Liver (tissue), 9 donors: Measurements from ENCODE around the gene LRRN4CL. TPM values are rescaled to one million over a fixed set of nuclear protein-coding genes. Genes with fewer than 3 reads are reported as not detected.

Experiments used
- DNase-seq: peaks from one replicate; pipeline ENCODE4 v3.0.0-alpha.2; 2017; ENCODE audit warnings: low spot score
- H3K27ac ChIP-seq, 2 donors: one replicate each; pipeline ENCODE4 v1.7.0; 2013; ENCODE audit warnings: inconsistent platforms in 2 of 2, low read length in 2 of 2, control low read depth in 1 of 2, low read depth in 1 of 2, mild to moderate bottlenecking in 1 of 2
- H3K27me3 ChIP-seq, 4 donors: one replicate each; pipeline versions ENCODE4 v1.6.1 to v1.7.0; 2013; ENCODE audit warnings: low read length in 3 of 4, inconsistent platforms in 1 of 4, mild to moderate bottlenecking in 1 of 4, moderate library complexity in 1 of 4; ENCODE audit not compliant: control insufficient read depth in 4 of 4, insufficient read depth in 4 of 4
- H3K36me3 ChIP-seq, 4 donors: one replicate each; pipeline versions ENCODE4 v1.6.1 to v1.7.0; 2013; ENCODE audit warnings: low read length in 3 of 4, mild to moderate bottlenecking in 3 of 4, low read depth in 1 of 4, moderate library complexity in 1 of 4; ENCODE audit not compliant: control insufficient read depth in 4 of 4, insufficient read depth in 3 of 4
- H3K4me1 ChIP-seq, 4 donors: one replicate each; pipeline versions ENCODE4 v1.6.1 to v1.7.0; 2013; ENCODE audit warnings: low read length in 3 of 4, mild to moderate bottlenecking in 3 of 4, moderate library complexity in 1 of 4; ENCODE audit not compliant: control insufficient read depth in 4 of 4, insufficient read depth in 4 of 4
- H3K4me3 ChIP-seq, 3 donors: one replicate each; pipeline versions ENCODE4 v1.6.1 to v1.7.0; 2013; ENCODE audit warnings: low read length in 3 of 3, control low read depth in 1 of 3, low read depth in 1 of 3, mild to moderate bottlenecking in 1 of 3
- H3K9ac ChIP-seq, 2 donors: one replicate each; pipeline ENCODE4 v1.7.0; 2013; ENCODE audit warnings: low read length in 2 of 2, mild to moderate bottlenecking in 2 of 2, moderate library complexity in 2 of 2, control low read depth in 1 of 2, low read depth in 1 of 2
- H3K9me3 ChIP-seq, 4 donors: one replicate each; pipeline versions ENCODE4 v1.6.1 to v1.7.0; 2013; ENCODE audit warnings: low read length in 3 of 4; ENCODE audit not compliant: control insufficient read depth in 4 of 4
- ATF3 ChIP-seq: IDR thresholded peaks from 2 replicates; pipeline ENCODE4 v1.6.1; 2016; ENCODE audit warnings: antibody characterized with exemption
- EGR1 ChIP-seq, 2 donors: IDR thresholded peaks; 2 replicates each; pipeline ENCODE4 v1.6.1; 2016 to 2018; ENCODE audit warnings: antibody characterized with exemption in 2 of 2, low read depth in 2 of 2
- FOXA2 ChIP-seq: IDR thresholded peaks from 2 replicates; pipeline ENCODE4 v1.6.1; 2016; ENCODE audit warnings: antibody characterized with exemption
- GABPA ChIP-seq, 2 donors: IDR thresholded peaks in 1 of 2; conservative IDR thresholded peaks in 1 of 2; 2 replicates each; pipeline ENCODE4 v1.6.1; 2016; ENCODE audit warnings: antibody characterized with exemption in 2 of 2, mild to moderate bottlenecking in 1 of 2, moderate library complexity in 1 of 2
- HNF4A ChIP-seq, 2 donors: conservative IDR thresholded peaks; 2 replicates each; pipeline ENCODE4 v1.6.1; 2016; ENCODE audit warnings: antibody characterized with exemption in 2 of 2, mild to moderate bottlenecking in 2 of 2
- HNF4G ChIP-seq: IDR thresholded peaks from 2 replicates; pipeline ENCODE4 v1.6.1; 2016; ENCODE audit warnings: antibody characterized with exemption
- JUND ChIP-seq, 2 donors: IDR thresholded peaks; 2 replicates each; pipeline ENCODE4 v1.6.1; 2016; ENCODE audit warnings: antibody characterized with exemption in 2 of 2
- NR2F2 ChIP-seq: IDR thresholded peaks from 2 replicates; pipeline ENCODE4 v1.6.1; 2016; ENCODE audit warnings: antibody characterized with exemption
- RAD21 ChIP-seq, 2 donors: IDR thresholded peaks; 2 replicates each; pipeline ENCODE4 v1.6.1; 2016; ENCODE audit warnings: antibody characterized with exemption in 2 of 2, mild to moderate bottlenecking in 2 of 2
- RXRA ChIP-seq, 2 donors: IDR thresholded peaks; 2 replicates each; pipeline ENCODE4 v1.6.1; 2017 to 2018; ENCODE audit warnings: antibody characterized with exemption in 2 of 2, mild to moderate bottlenecking in 1 of 2
- SP1 ChIP-seq: IDR thresholded peaks from 2 replicates; pipeline ENCODE4 v1.6.1; 2018; ENCODE audit warnings: antibody characterized with exemption, mild to moderate bottlenecking
- TAF1 ChIP-seq: conservative IDR thresholded peaks from 2 replicates; pipeline ENCODE4 v1.6.1; 2016; ENCODE audit warnings: antibody characterized with exemption, mild to moderate bottlenecking
- YY1 ChIP-seq: IDR thresholded peaks from 2 replicates; pipeline ENCODE4 v1.6.1; 2016; ENCODE audit warnings: antibody characterized with exemption, mild to moderate bottlenecking
- WGBS: extraction: QIAGEN DNeasy Blood & Tissue Kit; methylation state at CpG from one replicate; pipeline ENCODE4 v1.1.7; 2013; 5-methylcytosine and 5-hydroxymethylcytosine counted together
- polyA plus RNA-seq, 2 donors: library from polyadenylated mRNA; stranded (reverse) in 1 of 2; unstranded in 1 of 2; fragments of 200-250 nt in 1 of 2; fragments of >200 nt in 1 of 2; fragmentation: Nextera tagmentation in 1 of 2; extraction: Ambion mirVana in 1 of 2; gene quantifications; one replicate each; pipeline versions ENCODE4 v1.2.1 to v1.2.3, GENCODE V29; 2013 to 2015
- total RNA-seq, 2 donors: library from RNA; depleted of rRNA; stranded (reverse); fragments of >200 nt; gene quantifications; one replicate each; pipeline ENCODE4 v1.2.3, GENCODE V29; 2014
- TF ChIP-seq, protein P1 (sequence below): fragments of 150-350 bp; IDR thresholded peaks from 2 replicates; pipeline ENCODE4 v1.5.1; 2017; ENCODE audit warnings: improper control_type of control experiment, low read depth, low read length; ENCODE audit not compliant: missing input control
- TF ChIP-seq, protein P2 (sequence below): IDR thresholded peaks from 2 replicates; pipeline ENCODE4 v1.6.1; 2016; ENCODE audit warnings: antibody characterized with exemption, mild to moderate bottlenecking
- TF ChIP-seq, protein P3 (sequence below): IDR thresholded peaks from 2 replicates; pipeline ENCODE4 v1.6.1; 2016; ENCODE audit warnings: antibody characterized with exemption
- TF ChIP-seq, protein P4 (sequence below): IDR thresholded peaks from 2 replicates; pipeline ENCODE4 v1.6.1; 2016; ENCODE audit warnings: antibody characterized with exemption
- donor health status: healthy.
- donor health status: healthy.
- donor health status: healthy.
- donor health status: healthy.
- donor health status: healthy.

Gene LRRN4CL
- total and polyA plus RNA-seq, 4 donors: 0.06 to 0.08 TPM; not detected in 2

GRCh38 chr11:62726915-62727164 is 37.5 kb upstream of the LRRN4CL start:
- Histone ChIP-seq H3K27me3 (no peaks in the 10 kb centered on the region), H3K4me1 (peaks cover 2 to 40% (median 25%) of the 10 kb centered on the region in 4 donors), H3K27ac (peak overlapping the region; percentile 97), H3K9me3 (no peaks in the 10 kb centered on the region), H3K4me3 (peak overlapping the region; percentile 78 to 96 (median 87)), H3K36me3 (peaks cover 16 to 21% (median 19%) of the 10 kb centered on the region in 4 donors), H3K9ac (peak overlapping the region; percentile 63 to 86)
- TF ChIP-seq, protein P1, sequence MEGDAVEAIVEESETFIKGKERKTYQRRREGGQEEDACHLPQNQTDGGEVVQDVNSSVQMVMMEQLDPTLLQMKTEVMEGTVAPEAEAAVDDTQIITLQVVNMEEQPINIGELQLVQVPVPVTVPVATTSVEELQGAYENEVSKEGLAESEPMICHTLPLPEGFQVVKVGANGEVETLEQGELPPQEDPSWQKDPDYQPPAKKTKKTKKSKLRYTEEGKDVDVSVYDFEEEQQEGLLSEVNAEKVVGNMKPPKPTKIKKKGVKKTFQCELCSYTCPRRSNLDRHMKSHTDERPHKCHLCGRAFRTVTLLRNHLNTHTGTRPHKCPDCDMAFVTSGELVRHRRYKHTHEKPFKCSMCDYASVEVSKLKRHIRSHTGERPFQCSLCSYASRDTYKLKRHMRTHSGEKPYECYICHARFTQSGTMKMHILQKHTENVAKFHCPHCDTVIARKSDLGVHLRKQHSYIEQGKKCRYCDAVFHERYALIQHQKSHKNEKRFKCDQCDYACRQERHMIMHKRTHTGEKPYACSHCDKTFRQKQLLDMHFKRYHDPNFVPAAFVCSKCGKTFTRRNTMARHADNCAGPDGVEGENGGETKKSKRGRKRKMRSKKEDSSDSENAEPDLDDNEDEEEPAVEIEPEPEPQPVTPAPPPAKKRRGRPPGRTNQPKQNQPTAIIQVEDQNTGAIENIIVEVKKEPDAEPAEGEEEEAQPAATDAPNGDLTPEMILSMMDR: no peak
- TF ChIP-seq, protein P2, sequence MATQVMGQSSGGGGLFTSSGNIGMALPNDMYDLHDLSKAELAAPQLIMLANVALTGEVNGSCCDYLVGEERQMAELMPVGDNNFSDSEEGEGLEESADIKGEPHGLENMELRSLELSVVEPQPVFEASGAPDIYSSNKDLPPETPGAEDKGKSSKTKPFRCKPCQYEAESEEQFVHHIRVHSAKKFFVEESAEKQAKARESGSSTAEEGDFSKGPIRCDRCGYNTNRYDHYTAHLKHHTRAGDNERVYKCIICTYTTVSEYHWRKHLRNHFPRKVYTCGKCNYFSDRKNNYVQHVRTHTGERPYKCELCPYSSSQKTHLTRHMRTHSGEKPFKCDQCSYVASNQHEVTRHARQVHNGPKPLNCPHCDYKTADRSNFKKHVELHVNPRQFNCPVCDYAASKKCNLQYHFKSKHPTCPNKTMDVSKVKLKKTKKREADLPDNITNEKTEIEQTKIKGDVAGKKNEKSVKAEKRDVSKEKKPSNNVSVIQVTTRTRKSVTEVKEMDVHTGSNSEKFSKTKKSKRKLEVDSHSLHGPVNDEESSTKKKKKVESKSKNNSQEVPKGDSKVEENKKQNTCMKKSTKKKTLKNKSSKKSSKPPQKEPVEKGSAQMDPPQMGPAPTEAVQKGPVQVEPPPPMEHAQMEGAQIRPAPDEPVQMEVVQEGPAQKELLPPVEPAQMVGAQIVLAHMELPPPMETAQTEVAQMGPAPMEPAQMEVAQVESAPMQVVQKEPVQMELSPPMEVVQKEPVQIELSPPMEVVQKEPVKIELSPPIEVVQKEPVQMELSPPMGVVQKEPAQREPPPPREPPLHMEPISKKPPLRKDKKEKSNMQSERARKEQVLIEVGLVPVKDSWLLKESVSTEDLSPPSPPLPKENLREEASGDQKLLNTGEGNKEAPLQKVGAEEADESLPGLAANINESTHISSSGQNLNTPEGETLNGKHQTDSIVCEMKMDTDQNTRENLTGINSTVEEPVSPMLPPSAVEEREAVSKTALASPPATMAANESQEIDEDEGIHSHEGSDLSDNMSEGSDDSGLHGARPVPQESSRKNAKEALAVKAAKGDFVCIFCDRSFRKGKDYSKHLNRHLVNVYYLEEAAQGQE: no peak
- TF ChIP-seq YY1: no peak
- TF ChIP-seq RXRA (IDR thresholded peaks at IDR 0.05): no peak
- TF ChIP-seq HNF4A (conservative IDR thresholded peaks at IDR 0.05): no peak
- no peak for TF ChIP-seq SP1
- no peak for TF ChIP-seq TAF1
- no peak for TF ChIP-seq ATF3
- TF ChIP-seq FOXA2: no peak
- no peak for TF ChIP-seq JUND (IDR thresholded peaks at IDR 0.05)
- TF ChIP-seq, protein P3, sequence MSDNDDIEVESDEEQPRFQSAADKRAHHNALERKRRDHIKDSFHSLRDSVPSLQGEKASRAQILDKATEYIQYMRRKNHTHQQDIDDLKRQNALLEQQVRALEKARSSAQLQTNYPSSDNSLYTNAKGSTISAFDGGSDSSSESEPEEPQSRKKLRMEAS: no peak
- no peak for TF ChIP-seq HNF4G
- TF ChIP-seq RAD21 (IDR thresholded peaks at IDR 0.05): no peak
- TF ChIP-seq, protein P4, sequence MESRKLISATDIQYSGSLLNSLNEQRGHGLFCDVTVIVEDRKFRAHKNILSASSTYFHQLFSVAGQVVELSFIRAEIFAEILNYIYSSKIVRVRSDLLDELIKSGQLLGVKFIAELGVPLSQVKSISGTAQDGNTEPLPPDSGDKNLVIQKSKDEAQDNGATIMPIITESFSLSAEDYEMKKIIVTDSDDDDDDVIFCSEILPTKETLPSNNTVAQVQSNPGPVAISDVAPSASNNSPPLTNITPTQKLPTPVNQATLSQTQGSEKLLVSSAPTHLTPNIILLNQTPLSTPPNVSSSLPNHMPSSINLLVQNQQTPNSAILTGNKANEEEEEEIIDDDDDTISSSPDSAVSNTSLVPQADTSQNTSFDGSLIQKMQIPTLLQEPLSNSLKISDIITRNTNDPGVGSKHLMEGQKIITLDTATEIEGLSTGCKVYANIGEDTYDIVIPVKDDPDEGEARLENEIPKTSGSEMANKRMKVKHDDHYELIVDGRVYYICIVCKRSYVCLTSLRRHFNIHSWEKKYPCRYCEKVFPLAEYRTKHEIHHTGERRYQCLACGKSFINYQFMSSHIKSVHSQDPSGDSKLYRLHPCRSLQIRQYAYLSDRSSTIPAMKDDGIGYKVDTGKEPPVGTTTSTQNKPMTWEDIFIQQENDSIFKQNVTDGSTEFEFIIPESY: no peak
- no peak for TF ChIP-seq NR2F2
- TF ChIP-seq GABPA (IDR thresholded peaks at IDR 0.05 in 1 of 2, conservative IDR thresholded peaks at IDR 0.05 in 1 of 2): no peak
- no peak for TF ChIP-seq EGR1 (IDR thresholded peaks at IDR 0.05; ENCODE audit: low read depth in 2 of 2)
- under 1% methylated on average over 37 of the region's 37 CpGs for WGBS
- DNase-seq: no peak
